ENCODE measurements around the gene EGLN2.

Gene EGLN2

DNA sequence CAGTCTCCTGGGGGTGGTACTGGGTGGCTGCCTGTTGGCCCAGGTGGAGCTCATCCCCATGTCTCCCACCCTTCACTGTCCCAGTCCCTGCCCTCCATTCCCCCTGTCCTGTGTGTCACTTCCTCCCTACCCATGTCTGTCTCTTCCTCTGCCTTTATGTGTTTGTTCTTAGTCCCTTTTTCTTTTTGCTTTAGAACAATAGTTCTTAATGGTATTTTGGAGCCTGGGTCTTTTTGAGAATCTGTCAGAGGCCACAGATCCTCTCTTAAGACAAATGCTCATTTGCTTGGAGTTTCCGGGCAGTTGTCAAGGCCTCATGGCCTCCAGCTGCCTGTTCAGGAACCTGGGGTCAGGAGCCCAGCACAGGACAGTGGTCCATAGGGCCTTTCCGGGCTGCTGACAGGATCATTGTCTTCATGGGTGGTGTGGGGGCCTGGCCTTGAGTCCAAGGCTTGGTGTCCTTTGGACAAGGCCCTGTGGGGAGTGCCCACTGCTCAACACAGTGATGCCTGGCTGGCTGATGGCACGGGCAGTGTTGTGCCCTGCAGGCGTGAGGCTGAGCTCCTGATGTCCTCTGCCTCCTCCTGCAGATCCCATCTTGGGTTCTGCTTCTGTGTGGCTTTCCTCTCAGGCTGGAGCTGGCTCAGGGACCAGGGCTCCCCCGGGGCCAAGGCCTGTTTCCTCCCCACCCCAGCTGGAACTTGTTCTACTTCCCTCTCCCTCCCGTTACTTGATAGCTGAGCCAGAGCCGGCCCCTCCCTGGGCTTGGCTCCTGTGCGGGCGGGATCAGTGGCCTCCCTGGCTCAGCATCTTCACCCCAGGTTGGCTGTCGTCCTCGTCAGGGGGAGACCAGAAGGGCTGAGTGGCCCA is 3.5 kb downstream of the EGLN2 start:
- TF ChIP-seq YY1 (IDR thresholded peaks at IDR 0.05; ENCODE audit: low read depth): no peak
- TF ChIP-seq CEBPB (IDR thresholded peaks at IDR 0.05): no peak
- no peak for TF ChIP-seq NFIC (IDR thresholded peaks at IDR 0.05)
- TF ChIP-seq, protein P1, sequence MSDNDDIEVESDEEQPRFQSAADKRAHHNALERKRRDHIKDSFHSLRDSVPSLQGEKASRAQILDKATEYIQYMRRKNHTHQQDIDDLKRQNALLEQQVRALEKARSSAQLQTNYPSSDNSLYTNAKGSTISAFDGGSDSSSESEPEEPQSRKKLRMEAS (IDR thresholded peaks at IDR 0.05): no peak
- no peak for TF ChIP-seq RAD21 (IDR thresholded peaks at IDR 0.05; ENCODE audit: low read depth)
- no peak for TF ChIP-seq EGR1 (IDR thresholded peaks at IDR 0.05)
- no peak for TF ChIP-seq TCF12 (IDR thresholded peaks at IDR 0.05; ENCODE audit: low read depth)
- TF ChIP-seq TAF1 (IDR thresholded peaks at IDR 0.05; ENCODE audit: low read depth): no peak
- no peak for TF ChIP-seq ZBTB7A (IDR thresholded peaks at IDR 0.05; ENCODE audit: low read depth)
- TF ChIP-seq, protein P2, sequence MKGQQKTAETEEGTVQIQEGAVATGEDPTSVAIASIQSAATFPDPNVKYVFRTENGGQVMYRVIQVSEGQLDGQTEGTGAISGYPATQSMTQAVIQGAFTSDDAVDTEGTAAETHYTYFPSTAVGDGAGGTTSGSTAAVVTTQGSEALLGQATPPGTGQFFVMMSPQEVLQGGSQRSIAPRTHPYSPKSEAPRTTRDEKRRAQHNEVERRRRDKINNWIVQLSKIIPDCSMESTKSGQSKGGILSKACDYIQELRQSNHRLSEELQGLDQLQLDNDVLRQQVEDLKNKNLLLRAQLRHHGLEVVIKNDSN (IDR thresholded peaks at IDR 0.05): no peak
- TF ChIP-seq EP300 (IDR thresholded peaks at IDR 0.05; ENCODE audit: borderline replicate concordance): no peak
- TF ChIP-seq TEAD4 (IDR thresholded peaks at IDR 0.05): no peak
- TF ChIP-seq FOXM1 (IDR thresholded peaks at IDR 0.05; ENCODE audit: borderline replicate concordance, low read depth): no peak
- no peak for TF ChIP-seq CREB1 (IDR thresholded peaks at IDR 0.05; ENCODE audit: low read depth)
- TF ChIP-seq, protein P3, sequence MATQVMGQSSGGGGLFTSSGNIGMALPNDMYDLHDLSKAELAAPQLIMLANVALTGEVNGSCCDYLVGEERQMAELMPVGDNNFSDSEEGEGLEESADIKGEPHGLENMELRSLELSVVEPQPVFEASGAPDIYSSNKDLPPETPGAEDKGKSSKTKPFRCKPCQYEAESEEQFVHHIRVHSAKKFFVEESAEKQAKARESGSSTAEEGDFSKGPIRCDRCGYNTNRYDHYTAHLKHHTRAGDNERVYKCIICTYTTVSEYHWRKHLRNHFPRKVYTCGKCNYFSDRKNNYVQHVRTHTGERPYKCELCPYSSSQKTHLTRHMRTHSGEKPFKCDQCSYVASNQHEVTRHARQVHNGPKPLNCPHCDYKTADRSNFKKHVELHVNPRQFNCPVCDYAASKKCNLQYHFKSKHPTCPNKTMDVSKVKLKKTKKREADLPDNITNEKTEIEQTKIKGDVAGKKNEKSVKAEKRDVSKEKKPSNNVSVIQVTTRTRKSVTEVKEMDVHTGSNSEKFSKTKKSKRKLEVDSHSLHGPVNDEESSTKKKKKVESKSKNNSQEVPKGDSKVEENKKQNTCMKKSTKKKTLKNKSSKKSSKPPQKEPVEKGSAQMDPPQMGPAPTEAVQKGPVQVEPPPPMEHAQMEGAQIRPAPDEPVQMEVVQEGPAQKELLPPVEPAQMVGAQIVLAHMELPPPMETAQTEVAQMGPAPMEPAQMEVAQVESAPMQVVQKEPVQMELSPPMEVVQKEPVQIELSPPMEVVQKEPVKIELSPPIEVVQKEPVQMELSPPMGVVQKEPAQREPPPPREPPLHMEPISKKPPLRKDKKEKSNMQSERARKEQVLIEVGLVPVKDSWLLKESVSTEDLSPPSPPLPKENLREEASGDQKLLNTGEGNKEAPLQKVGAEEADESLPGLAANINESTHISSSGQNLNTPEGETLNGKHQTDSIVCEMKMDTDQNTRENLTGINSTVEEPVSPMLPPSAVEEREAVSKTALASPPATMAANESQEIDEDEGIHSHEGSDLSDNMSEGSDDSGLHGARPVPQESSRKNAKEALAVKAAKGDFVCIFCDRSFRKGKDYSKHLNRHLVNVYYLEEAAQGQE (IDR thresholded peaks at IDR 0.05; ENCODE audit: low read depth): no peak

DNA sequence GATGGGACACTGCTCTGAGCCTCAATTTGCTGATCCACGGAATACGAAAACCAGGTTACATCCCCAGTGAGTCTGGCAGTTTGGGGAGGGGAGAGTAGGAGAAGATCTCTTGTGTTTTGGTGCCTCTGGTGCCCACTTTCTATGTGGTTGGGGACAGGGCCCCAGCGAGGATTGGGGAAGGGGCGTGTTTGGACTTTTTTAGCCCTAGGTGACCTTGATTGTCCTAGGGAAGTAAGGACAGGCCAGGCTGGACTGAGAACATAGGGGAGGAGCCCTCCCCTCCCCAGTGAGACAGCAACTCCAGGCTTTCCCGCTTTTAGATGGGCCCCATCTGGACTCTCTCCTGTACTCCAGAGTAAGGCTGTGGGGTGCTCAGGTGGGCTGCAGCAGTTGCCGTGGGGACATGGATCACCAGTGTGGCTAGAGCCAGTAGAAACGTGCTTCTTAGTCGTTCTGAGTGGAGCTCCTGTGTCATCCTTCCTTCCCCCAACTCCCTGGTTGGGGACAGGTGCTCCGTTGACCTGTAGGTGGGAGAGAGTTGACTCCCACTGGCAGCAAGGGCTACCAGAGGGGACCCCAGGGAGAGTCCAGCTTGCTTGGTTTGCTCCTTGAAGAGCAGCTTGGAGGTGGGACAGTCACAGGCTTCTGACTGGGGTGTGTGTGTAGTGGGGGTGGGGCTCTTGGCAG is 4.3 kb downstream of the EGLN2 start:
- no peak for TF ChIP-seq CEBPB (IDR thresholded peaks at IDR 0.05)
- TF ChIP-seq NFIC (IDR thresholded peaks at IDR 0.05): no peak
- TF ChIP-seq, protein P1 (IDR thresholded peaks at IDR 0.05): no peak

DNA sequence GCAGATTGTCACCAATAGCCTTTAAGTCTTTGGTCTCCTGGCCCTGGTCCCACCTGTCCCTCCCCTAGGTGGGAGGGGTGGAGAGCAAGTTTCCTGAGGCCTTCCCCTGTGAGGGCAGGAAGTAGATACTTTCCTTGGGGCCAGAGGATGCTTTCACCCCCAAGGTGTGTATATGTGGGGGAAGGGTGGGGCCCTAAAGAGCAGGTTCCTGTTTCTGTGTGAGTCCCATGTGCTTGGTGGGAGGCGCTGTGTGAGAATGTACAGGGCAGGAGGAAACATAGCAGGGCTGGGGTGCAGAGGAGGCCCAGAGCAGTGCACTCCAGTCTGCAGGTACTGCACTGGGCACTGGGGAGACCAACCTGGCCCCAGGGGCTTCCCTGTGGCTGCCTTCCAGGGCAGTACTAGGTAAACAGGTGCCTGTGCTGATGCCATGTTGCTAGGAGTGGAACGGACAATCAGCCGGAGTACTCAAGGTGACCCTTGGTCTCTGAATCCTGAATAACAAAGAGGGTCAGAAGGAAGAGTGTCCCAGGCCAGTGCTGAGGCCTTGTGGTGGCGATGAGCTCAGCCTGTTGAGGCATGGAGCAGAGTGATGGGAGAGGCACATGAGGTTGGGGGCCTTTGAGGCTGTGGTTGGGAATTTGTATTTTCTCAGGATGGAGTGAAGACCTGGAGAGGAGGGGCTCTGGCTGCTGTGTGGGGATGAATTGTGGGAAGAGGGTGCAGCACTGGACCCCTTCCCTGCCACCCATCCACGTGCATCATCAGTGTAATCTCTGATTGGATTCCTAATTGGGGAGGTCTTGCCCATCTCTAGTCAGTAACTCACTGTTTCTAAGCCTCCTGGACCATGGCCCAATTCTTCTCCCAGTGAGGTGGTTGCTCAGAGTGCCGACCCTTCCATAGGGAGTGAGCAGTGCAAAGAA is 5.1 kb downstream of the EGLN2 start:
- TF ChIP-seq FOXM1 (IDR thresholded peaks at IDR 0.05; ENCODE audit: borderline replicate concordance, low read depth) (no peak), EGR1 (IDR thresholded peaks at IDR 0.05) (no peak), CEBPB (IDR thresholded peaks at IDR 0.05) (no peak), EP300 (IDR thresholded peaks at IDR 0.05; ENCODE audit: borderline replicate concordance) (no peak), RAD21 (IDR thresholded peaks at IDR 0.05; ENCODE audit: low read depth) (no peak), CREB1 (IDR thresholded peaks at IDR 0.05; ENCODE audit: low read depth) (no peak), TEAD4 (IDR thresholded peaks at IDR 0.05) (no peak), TCF12 (IDR thresholded peaks at IDR 0.05; ENCODE audit: low read depth) (no peak), TAF1 (IDR thresholded peaks at IDR 0.05; ENCODE audit: low read depth) (no peak), NFIC (IDR thresholded peaks at IDR 0.05) (no peak; the same call in 1 of the 2 replicates), YY1 (IDR thresholded peaks at IDR 0.05; ENCODE audit: low read depth) (no peak), ZBTB7A (IDR thresholded peaks at IDR 0.05; ENCODE audit: low read depth) (no peak)
- TF ChIP-seq, protein P1 (IDR thresholded peaks at IDR 0.05): no peak
- TF ChIP-seq, protein P3 (IDR thresholded peaks at IDR 0.05; ENCODE audit: low read depth): no peak
- TF ChIP-seq, protein P2 (IDR thresholded peaks at IDR 0.05): no peak

DNA sequence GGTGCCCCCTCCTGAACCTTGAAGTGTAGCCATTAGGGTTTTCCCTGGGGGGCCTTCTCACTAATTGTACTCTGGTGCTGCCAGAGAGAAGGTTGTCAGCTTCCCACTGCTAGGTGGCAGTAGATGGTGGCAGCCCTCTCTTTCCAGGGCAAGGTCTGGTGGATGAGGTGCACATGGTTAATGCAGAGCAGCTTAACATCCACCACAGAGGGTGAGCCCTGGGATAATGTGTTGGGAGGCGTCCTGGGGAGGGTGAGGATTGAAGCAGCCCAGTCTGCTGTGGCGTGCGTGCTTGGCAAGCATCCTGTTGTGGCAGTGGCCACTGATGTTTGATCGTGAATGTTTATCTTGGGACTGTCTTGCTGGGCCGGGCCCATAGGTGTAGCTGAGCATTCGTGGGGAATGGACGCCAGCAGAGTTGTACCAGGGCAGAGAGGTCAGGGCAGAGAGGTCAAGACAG is 5.8 kb downstream of the EGLN2 start:
- TF ChIP-seq EGR1 (IDR thresholded peaks at IDR 0.05): no peak
- no peak for TF ChIP-seq EP300 (IDR thresholded peaks at IDR 0.05; ENCODE audit: borderline replicate concordance)
- TF ChIP-seq, protein P2 (IDR thresholded peaks at IDR 0.05): no peak
- no peak for TF ChIP-seq TEAD4 (IDR thresholded peaks at IDR 0.05)
- TF ChIP-seq ZBTB7A (IDR thresholded peaks at IDR 0.05; ENCODE audit: low read depth): no peak
- TF ChIP-seq, protein P1 (IDR thresholded peaks at IDR 0.05): no peak
- no peak for TF ChIP-seq CREB1 (IDR thresholded peaks at IDR 0.05; ENCODE audit: low read depth)
- TF ChIP-seq, protein P3 (IDR thresholded peaks at IDR 0.05; ENCODE audit: low read depth): no peak
- TF ChIP-seq TAF1 (IDR thresholded peaks at IDR 0.05; ENCODE audit: low read depth): no peak
- TF ChIP-seq RAD21 (IDR thresholded peaks at IDR 0.05; ENCODE audit: low read depth): no peak
- no peak for TF ChIP-seq NFIC (IDR thresholded peaks at IDR 0.05)

Measured in Ishikawa (cell line).